CD14-positive monocyte (primary cell): ENCODE data around the gene BCAP29. TPM values are rescaled to one million over a fixed set of nuclear protein-coding genes. Genes with fewer than 3 reads are reported as not detected.
A peak's percentile ranks its signal among the peaks of the same experiment; 100 is the strongest.

ENCODE experiments used
- DNase-seq, 3 donors: peaks; one replicate each; pipeline ENCODE4 v3.0.0-alpha.2; 2011 to 2022
- H2AFZ ChIP-seq: 2 replicates; pipeline ENCODE4 v1.6.0; 2012; ENCODE audit warnings: mild to moderate bottlenecking, low read depth, low read length, inconsistent platforms; ENCODE audit not compliant: insufficient read depth, poor library complexity, severe bottlenecking
- H3K27ac ChIP-seq, 2 donors: 1 replicate in 1 of 2; 2 replicates in 1 of 2; pipeline ENCODE4 v1.5.1; 2012 to 2013; ENCODE audit warnings: low read length in 2 of 2, control low read depth in 1 of 2, inconsistent platforms in 1 of 2, low read depth in 1 of 2, mild to moderate bottlenecking in 1 of 2
- H3K27me3 ChIP-seq, 2 donors: one replicate each; pipeline versions ENCODE4 v1.6.0 to v1.6.1; 2011 to 2013; ENCODE audit warnings: low read length in 2 of 2; ENCODE audit not compliant: control insufficient read depth in 2 of 2, insufficient read depth in 2 of 2
- H3K36me3 ChIP-seq, 2 donors: replicated peaks in 1 of 2; 1 replicate in 1 of 2; 2 replicates in 1 of 2; pipeline versions ENCODE4 v1.5.1 to v1.6.1; 2012 to 2013; ENCODE audit warnings: low read length in 2 of 2, control low read depth in 1 of 2, inconsistent platforms in 1 of 2, mild to moderate bottlenecking in 1 of 2; ENCODE audit not compliant: insufficient read depth in 2 of 2, control insufficient read depth in 1 of 2
- H3K4me1 ChIP-seq, 2 donors: 1 replicate in 1 of 2; 2 replicates in 1 of 2; pipeline versions ENCODE4 v1.5.1 to v1.6.1; 2012 to 2013; ENCODE audit warnings: low read length in 2 of 2, control low read depth in 1 of 2, inconsistent platforms in 1 of 2, mild to moderate bottlenecking in 1 of 2, moderate library complexity in 1 of 2; ENCODE audit not compliant: insufficient read depth in 2 of 2, control insufficient read depth in 1 of 2
- H3K4me2 ChIP-seq: replicated peaks from 2 replicates; pipeline ENCODE3; 2012; ENCODE audit warnings: low read length, moderate library complexity, mild to moderate bottlenecking; ENCODE audit not compliant: poor library complexity, severe bottlenecking; ENCODE audit errors: extremely low read depth
- H3K4me3 ChIP-seq, 3 experiments: fragments of 200-600 bp in 1 of 3; sonication (generic) in 1 of 3; replicated peaks in 1 of 3; 1 replicate in 2 of 3; 2 replicates in 1 of 3; pipeline ENCODE4 v1.5.1; 2011 to 2013; ENCODE audit warnings: low read length in 3 of 3, mild to moderate bottlenecking in 3 of 3, control low read depth in 2 of 3, low read depth in 2 of 3, inconsistent platforms in 1 of 3, moderate library complexity in 1 of 3
- H3K79me2 ChIP-seq: 2 replicates; pipeline ENCODE4 v1.6.0; 2012; ENCODE audit warnings: mild to moderate bottlenecking, control low read depth, inconsistent platforms, low read length, moderate library complexity; ENCODE audit not compliant: insufficient read depth
- H3K9ac ChIP-seq: 2 replicates; pipeline ENCODE4 v1.6.0; 2017; ENCODE audit warnings: low read length, mild to moderate bottlenecking; ENCODE audit not compliant: insufficient read depth, poor library complexity, severe bottlenecking
- H3K9me3 ChIP-seq, 2 donors: replicated peaks in 1 of 2; 1 replicate in 1 of 2; 2 replicates in 1 of 2; pipeline versions ENCODE4 v1.5.1 to v1.6.1; 2012 to 2013; ENCODE audit warnings: low read length in 2 of 2, control low read depth in 1 of 2; ENCODE audit not compliant: control insufficient read depth in 1 of 2, insufficient read depth in 1 of 2
- H4K20me1 ChIP-seq: 2 replicates; pipeline ENCODE4 v1.6.0; 2012; ENCODE audit warnings: mild to moderate bottlenecking, low read length, control low read depth, moderate library complexity; ENCODE audit not compliant: insufficient read depth
- H3K27ac Mint-ChIP-seq, 7 donors: one replicate each; pipeline ENCODE4 v1.8.0; 2020; ENCODE audit warnings: mild to moderate bottlenecking in 7 of 7, mixed read lengths in 7 of 7, moderate library complexity in 6 of 7, inconsistent platforms in 2 of 7
- H3K27me3 Mint-ChIP-seq, 3 donors: one replicate each; pipeline ENCODE4 v1.8.0; 2021 to 2022; ENCODE audit warnings: low read depth in 3 of 3, mild to moderate bottlenecking in 3 of 3, mixed read lengths in 3 of 3, moderate library complexity in 3 of 3, inconsistent platforms in 1 of 3
- H3K36me3 Mint-ChIP-seq, 2 donors: one replicate each; pipeline ENCODE4 v1.8.0; 2020; ENCODE audit warnings: mixed read lengths in 2 of 2, inconsistent platforms in 1 of 2, mild to moderate bottlenecking in 1 of 2
- H3K4me1 Mint-ChIP-seq: one replicate; pipeline ENCODE4 v1.8.0; 2020; ENCODE audit warnings: mild to moderate bottlenecking, mixed read lengths
- H3K4me3 Mint-ChIP-seq, 2 donors: one replicate each; pipeline ENCODE4 v1.8.0; 2020; ENCODE audit warnings: mild to moderate bottlenecking in 2 of 2, mixed read lengths in 2 of 2, moderate library complexity in 1 of 2
- H3K9me3 Mint-ChIP-seq, 7 donors: one replicate each; pipeline ENCODE4 v1.8.0; 2020 to 2022; ENCODE audit warnings: mixed read lengths in 7 of 7, mild to moderate bottlenecking in 6 of 7, moderate library complexity in 6 of 7, inconsistent platforms in 2 of 7
- CTCF ChIP-seq: fragments of 200-600 bp; IDR thresholded peaks from one replicate; pipeline ENCODE4 v1.8.0; 2022; ENCODE audit warnings: antibody characterized with exemption, mild to moderate bottlenecking
- intact Hi-C, 2 donors: fragments of 100-400 bp; cut with micrococcal nuclease; formaldehyde crosslinking; loops; one replicate each; pipeline versions ENCODE4 v1.15.0 to v1.15.1; 2023
- polyA plus RNA-seq, 3 donors: library from polyadenylated mRNA; depleted of rRNA in 1 of 3; unstranded in 2 of 3; stranded (reverse) in 1 of 3; fragments of 300-500 nt in 2 of 3; fragments of >200 nt in 1 of 3; fragmentation: Illumina TruSeq in 2 of 3; gene quantifications; 1 replicate in 2 of 3; 2 replicates in 1 of 3; pipeline ENCODE4 v1.2.3, GENCODE V29; 2012 to 2021

The BCAP29 gene
- polyA plus RNA-seq, 3 donors = 35.2 to 76.0 (median 58.8) TPM

- H3K9ac ChIP-seq = no peak overlapping the region
- H3K36me3 ChIP-seq = peaks cover 27 to 65% of the 10 kb centered on the region in 2 donors
- H4K20me1 ChIP-seq = no peaks in the 10 kb centered on the region
- peaks cover 45 to 52% of the 10 kb centered on the region in 2 donors for H3K36me3 Mint-ChIP-seq
- intact Hi-C loops = no loop called here
- no peak overlapping the region for H2AFZ ChIP-seq
- no peaks in the 10 kb centered on the region for H3K9me3 Mint-ChIP-seq
- peak overlapping the region in 2 of 7 donors; percentile 28 to 53 for H3K27ac Mint-ChIP-seq
- no peaks in the 10 kb centered on the region for H3K27me3 ChIP-seq
- no peaks in the 10 kb centered on the region for H3K4me1 ChIP-seq
- H3K27ac ChIP-seq = no peak overlapping the region
- no peak overlapping the region for H3K4me3 ChIP-seq
- H3K27me3 Mint-ChIP-seq = no peaks in the 10 kb centered on the region
- no peak overlapping the region for H3K4me2 ChIP-seq
- H3K4me3 Mint-ChIP-seq = no peak overlapping the region
- no peaks in the 10 kb centered on the region for H3K4me1 Mint-ChIP-seq
- H3K9me3 ChIP-seq = no peaks in the 10 kb centered on the region
- no peaks in the 10 kb centered on the region for H3K79me2 ChIP-seq
- no peak for DNase-seq
- TF ChIP-seq CTCF = no peak
Measured at GRCh38 chr7:107613948-107614347, 33.9 kb downstream of the BCAP29 start.

GRCh38 chr7:107614425-107614824 is 34.4 kb downstream of the BCAP29 start:
- no peaks in the 10 kb centered on the region for H3K9me3 Mint-ChIP-seq
- Histone ChIP-seq H3K9ac (no peak overlapping the region), H3K9me3 (no peaks in the 10 kb centered on the region), H2AFZ (no peak overlapping the region), H3K27ac (no peak overlapping the region), H3K36me3 (peaks cover 25 to 61% of the 10 kb centered on the region in 2 donors), H4K20me1 (no peaks in the 10 kb centered on the region), H3K79me2 (no peaks in the 10 kb centered on the region), H3K4me3 (no peak overlapping the region), H3K4me1 (no peaks in the 10 kb centered on the region), H3K27me3 (no peaks in the 10 kb centered on the region), H3K4me2 (no peak overlapping the region)
- TF ChIP-seq CTCF = no peak
- peaks cover 42 to 47% of the 10 kb centered on the region in 2 donors for H3K36me3 Mint-ChIP-seq
- intact Hi-C loops = no loop called here
- no peaks in the 10 kb centered on the region for H3K27me3 Mint-ChIP-seq
- no peak overlapping the region for H3K4me3 Mint-ChIP-seq
- H3K4me1 Mint-ChIP-seq = no peaks in the 10 kb centered on the region
- peak overlapping the region in 1 of 7 donors; percentile 46 for H3K27ac Mint-ChIP-seq
- no peak for DNase-seq
